Cardiac fibroblast (primary cell): Measurements from ENCODE around the gene LOXHD1.

Experiments used
- DNase-seq, 2 donors: peaks; one replicate each; pipeline versions ENCODE4 v3.0.0 to v3.0.0-alpha.2; 2010; ENCODE audit warnings: low read depth in 2 of 2
- H3K4me3 ChIP-seq, 2 donors: replicated peaks in 1 of 2; 1 replicate in 1 of 2; 2 replicates in 1 of 2; pipeline ENCODE4 v1.5.1; 2011; ENCODE audit warnings: low read depth in 2 of 2, low read length in 2 of 2, mild to moderate bottlenecking in 2 of 2, moderate library complexity in 1 of 2
- TF ChIP-seq, protein P1 (sequence below): IDR thresholded peaks from one replicate; pipeline ENCODE4 v1.5.1; 2011; ENCODE audit warnings: low read depth, mild to moderate bottlenecking, low read length, inconsistent platforms

LOXHD1 gene

GRCh38 chr18:46481847-46482245, 175.2 kb downstream of the LOXHD1 start:
- DNase-seq = peak in 1 of 2 donors; percentile 12
- no peak overlapping the region for H3K4me3 ChIP-seq
- TF ChIP-seq, protein P1, sequence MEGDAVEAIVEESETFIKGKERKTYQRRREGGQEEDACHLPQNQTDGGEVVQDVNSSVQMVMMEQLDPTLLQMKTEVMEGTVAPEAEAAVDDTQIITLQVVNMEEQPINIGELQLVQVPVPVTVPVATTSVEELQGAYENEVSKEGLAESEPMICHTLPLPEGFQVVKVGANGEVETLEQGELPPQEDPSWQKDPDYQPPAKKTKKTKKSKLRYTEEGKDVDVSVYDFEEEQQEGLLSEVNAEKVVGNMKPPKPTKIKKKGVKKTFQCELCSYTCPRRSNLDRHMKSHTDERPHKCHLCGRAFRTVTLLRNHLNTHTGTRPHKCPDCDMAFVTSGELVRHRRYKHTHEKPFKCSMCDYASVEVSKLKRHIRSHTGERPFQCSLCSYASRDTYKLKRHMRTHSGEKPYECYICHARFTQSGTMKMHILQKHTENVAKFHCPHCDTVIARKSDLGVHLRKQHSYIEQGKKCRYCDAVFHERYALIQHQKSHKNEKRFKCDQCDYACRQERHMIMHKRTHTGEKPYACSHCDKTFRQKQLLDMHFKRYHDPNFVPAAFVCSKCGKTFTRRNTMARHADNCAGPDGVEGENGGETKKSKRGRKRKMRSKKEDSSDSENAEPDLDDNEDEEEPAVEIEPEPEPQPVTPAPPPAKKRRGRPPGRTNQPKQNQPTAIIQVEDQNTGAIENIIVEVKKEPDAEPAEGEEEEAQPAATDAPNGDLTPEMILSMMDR = no peak

DNA sequence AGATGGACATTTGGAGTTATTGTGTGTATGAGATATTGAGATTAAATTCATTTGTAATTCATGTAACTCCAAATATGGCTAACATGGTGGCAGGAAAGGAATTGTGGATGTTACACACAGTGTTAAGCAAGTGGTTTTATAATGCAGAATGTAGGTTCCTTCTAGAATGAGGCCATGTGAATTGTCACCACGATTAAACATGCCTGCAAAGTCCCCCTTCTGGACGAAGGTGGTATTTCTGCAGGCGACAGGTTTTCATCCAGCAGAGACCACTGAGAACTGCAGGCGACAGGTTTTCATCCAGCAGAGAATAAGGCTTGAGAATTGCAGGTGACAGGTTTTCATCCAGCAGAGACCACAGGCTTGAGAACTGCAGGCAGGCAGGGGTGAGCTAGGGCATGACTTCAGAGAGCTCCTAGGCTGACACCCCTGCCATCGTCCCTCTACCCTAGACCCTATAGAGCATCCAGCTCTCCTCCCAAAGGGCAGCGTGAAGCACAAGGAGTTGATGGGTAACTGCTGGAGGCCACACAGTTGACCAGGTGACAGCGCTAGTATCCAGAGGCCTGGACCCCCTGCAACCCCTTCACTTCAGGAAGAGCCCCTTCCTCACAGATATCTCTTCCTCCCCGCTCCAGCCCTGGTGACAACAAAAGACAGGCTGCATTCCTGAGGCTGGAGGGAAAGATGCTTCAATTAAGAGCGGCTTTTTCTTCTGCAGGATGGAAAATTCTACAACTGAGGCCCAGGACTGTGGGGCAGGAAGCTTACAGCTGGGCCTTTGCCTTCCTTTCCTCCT, 175.8 kb downstream of the LOXHD1 start:
- DNase-seq = peak; percentile 55 to 60
- H3K4me3 ChIP-seq = no peak overlapping the region
- TF ChIP-seq, protein P1 = peak; percentile 70

DNA sequence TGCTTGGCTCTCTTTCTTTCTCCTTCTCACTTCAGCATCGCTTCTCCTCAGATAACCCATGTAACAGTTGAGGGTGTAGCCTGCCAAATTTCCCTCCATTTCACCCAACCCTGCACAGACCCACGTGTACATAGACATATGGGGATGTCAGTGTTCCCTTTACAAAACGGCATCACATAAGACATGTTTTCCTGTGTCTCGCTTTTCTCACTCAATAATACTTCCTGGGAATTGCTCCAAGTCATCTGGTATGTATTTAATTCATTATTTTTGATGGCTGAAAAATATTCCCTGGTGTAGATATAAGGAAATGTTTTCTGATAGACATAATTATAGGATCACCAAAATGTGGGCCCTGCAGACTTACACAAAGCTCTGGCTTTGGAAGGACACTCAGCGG, 176.8 kb downstream of the LOXHD1 start:
- TF ChIP-seq, protein P1 = no peak
- no peak for DNase-seq
- no peak overlapping the region for H3K4me3 ChIP-seq

DNA sequence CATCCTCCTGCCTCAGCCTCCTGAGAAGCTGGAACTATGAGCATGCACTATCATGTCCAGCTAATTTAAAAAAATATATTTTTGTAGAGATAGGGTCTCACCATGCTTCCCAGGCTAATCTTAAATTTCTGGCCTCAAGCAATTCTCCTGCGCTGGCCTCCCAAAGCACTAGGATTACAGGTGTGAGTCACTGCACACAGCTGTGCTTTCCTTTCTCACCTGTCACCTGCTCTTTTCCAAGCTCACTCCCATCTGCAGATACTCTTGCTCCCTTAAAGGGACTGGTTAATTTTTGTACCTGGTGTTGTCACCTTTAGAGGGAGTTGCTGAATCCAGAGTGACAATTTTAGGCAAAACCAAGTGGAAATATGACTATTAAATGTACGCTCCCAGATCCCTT, 178.2 kb downstream of the LOXHD1 start:
- DNase-seq = no peak
- TF ChIP-seq, protein P1 = no peak
- no peak overlapping the region for H3K4me3 ChIP-seq

DNA sequence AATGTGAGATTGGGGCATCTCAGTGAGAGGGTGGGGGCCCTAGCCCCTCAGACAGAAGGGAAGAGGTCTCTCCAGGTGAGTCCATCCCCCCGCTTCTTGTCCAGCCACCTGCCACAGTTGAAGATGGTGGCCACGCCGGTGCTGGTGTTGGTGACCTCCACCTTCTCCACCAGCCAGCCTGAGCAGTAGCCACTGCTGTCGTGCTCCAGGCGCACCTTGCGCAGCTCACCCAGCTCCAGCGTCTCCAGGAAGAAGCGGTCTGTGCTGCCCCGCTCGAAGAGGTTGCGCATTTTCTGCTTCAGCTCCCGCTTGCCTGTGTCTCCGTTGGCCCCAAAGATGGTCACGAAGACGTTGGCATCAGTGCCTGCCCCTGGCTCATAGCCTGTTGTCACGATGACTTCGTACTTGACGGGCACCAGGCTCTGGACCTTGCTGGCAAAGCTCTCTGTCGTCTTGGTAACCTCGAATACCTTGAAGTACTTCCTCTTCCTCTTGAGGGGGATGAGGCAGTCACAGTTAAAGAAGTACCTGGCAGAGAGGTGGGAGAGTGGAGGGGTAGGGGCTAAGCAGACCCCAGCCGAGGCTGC, 179.5 kb downstream of the LOXHD1 start:
- TF ChIP-seq, protein P1 = no peak
- H3K4me3 ChIP-seq = no peak overlapping the region
- DNase-seq = no peak

- no peak overlapping the region for H3K4me3 ChIP-seq
- TF ChIP-seq, protein P1 = no peak
- no peak for DNase-seq
These were observed 181.6 kb downstream of the LOXHD1 start for GRCh38 chr18:46475390-46475752.
